ENCODE results near the gene ASMTL.

- TF ChIP-seq CTCF (IDR thresholded peaks at IDR 0.05): no peak
- no peak for TF ChIP-seq POLR2A (IDR thresholded peaks at IDR 0.05)
Observed at GRCh38 chrX:1400742-1401471, 51.8 kb downstream of the ASMTL start.

Measured in vagina (tissue), 2 donors.